ENCODE results near the gene PLEKHG4B. TPM values are rescaled to one million over a fixed set of nuclear protein-coding genes. Genes with fewer than 3 reads are reported as not detected.
A peak's percentile ranks its signal among the peaks of the same experiment; 100 is the strongest.

PLEKHG4B gene
- total RNA-seq, 1 donor from 2014 or later, result 2.0 TPM

DNA sequence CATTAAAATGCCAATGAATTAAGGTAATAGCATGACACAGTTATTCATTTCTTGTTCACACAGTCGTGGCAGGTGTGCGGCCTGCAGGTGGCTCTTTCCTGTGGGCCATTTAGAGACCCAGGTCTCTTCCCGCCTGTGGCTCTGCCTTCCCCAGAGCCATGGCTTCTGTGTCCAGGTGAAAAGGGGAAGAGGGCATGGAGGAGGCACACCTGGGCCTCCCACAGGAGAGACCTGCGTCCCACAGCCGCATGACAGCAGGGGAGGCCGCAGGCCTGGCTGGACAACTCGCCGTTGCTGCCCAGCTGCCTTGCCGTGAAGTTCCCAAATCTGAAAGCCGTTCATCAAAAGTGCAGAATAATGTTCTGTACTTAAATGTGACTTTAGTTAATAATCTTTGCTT lies 14.4 kb upstream of the PLEKHG4B start:
- ATAC-seq (no peak), DNase-seq (no peak)
- TF ChIP-seq CTCF (IDR thresholded peaks at IDR 0.05), result no peak
- Histone ChIP-seq H3K4me1 (no peaks in the 10 kb centered on the region), H3K27me3 (no peaks in the 10 kb centered on the region), H3K27ac (no peak overlapping the region), H3K9me3 (no peaks in the 10 kb centered on the region), H3K36me3 (no peaks in the 10 kb centered on the region), H3K4me3 (no peak overlapping the region)
- intact Hi-C loops (cut with DNase I), result no loop called here

- Histone ChIP-seq H3K4me1 (no peaks in the 10 kb centered on the region), H3K27ac (no peak overlapping the region), H3K9me3 (no peaks in the 10 kb centered on the region), H3K4me3 (no peak overlapping the region), H3K27me3 (no peaks in the 10 kb centered on the region), H3K36me3 (no peaks in the 10 kb centered on the region)
- ATAC-seq (peak; percentile 65), DNase-seq (no peak)
- peak; percentile 29 for TF ChIP-seq CTCF (IDR thresholded peaks at IDR 0.05)
- intact Hi-C loops (cut with DNase I), result no loop called here
These were observed 13.8 kb upstream of the PLEKHG4B start for GRCh38 chr5:77957-78804.

DNA sequence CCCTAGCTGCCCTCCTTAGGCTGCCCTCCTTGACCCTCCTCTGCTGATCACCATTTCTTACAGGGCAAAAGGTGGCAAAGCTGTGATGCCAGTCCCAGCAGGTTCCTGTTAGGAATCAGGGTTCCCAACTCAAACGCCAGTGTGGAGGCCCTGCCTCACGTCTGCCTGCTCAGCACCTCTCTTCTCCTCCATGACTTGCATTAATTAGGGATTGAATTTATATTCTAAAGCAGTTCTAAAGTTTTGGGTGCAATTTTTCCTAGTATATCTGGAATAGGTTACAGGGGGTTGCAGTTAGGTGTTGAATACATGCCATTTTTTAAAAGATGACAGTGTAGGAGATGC lies 13.2 kb upstream of the PLEKHG4B start:
- Histone ChIP-seq H3K27ac (no peak overlapping the region), H3K36me3 (no peaks in the 10 kb centered on the region), H3K27me3 (no peaks in the 10 kb centered on the region), H3K4me3 (no peak overlapping the region), H3K4me1 (no peaks in the 10 kb centered on the region), H3K9me3 (no peaks in the 10 kb centered on the region)
- no peak for TF ChIP-seq CTCF (IDR thresholded peaks at IDR 0.05)
- ATAC-seq (no peak), DNase-seq (no peak)
- intact Hi-C loops (cut with DNase I), result no loop called here

DNA sequence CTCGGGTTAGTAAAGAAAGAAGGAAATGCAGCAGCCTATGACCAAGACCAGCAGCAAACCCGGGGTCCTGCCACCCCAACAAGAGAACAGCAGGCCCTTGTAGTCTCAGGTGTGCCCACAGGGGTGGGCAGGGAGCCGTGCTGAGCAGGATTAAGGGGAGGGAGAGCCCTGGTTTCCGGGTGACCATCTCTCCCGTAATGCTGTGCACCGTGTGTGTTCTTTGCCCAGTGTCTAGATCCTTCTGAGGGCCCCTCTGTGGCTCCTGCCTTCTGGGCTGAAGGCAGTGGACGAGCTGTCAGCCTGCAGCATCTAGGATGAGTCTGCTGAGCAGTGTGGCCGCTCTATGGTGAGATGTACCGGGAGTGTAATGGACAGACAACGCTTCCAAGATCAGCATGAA lies 12.7 kb upstream of the PLEKHG4B start:
- intact Hi-C loops (cut with DNase I), result no loop called here
- Histone ChIP-seq H3K36me3 (no peaks in the 10 kb centered on the region), H3K27ac (no peak overlapping the region), H3K9me3 (no peaks in the 10 kb centered on the region), H3K4me1 (no peaks in the 10 kb centered on the region), H3K27me3 (no peaks in the 10 kb centered on the region), H3K4me3 (no peak overlapping the region)
- DNase-seq (no peak), ATAC-seq (no peak)
- no peak for TF ChIP-seq CTCF (IDR thresholded peaks at IDR 0.05)

DNA sequence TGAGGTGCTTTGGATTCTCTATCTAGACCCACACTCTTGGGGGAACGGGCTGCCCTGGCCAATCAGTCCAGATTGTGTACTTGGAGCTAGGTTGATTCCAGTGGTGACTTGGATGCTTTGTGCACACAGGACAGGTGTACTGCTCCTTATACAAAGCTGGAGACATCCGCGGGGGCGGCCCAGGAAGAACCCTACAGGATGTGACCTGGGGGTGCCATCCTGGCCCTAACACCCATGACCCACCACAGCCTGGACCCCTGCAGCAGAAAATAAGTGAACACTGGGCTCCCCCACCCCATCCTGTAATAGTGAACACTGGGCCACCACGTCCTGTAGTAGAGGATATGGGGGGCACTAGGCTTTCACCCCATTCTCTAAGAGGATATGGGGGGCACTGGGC lies 12.1 kb upstream of the PLEKHG4B start:
- intact Hi-C loops (cut with DNase I), result no loop called here
- no peak for DNase-seq

More for the DNA sequence above, 12.1 kb upstream of the PLEKHG4B start:
- no peaks in the 10 kb centered on the region for H3K36me3 ChIP-seq
- no peak overlapping the region for H3K4me3 ChIP-seq
- H3K9me3 ChIP-seq, result no peaks in the 10 kb centered on the region
- H3K4me1 ChIP-seq, result no peaks in the 10 kb centered on the region
- H3K27me3 ChIP-seq, result no peaks in the 10 kb centered on the region
- no peak for ATAC-seq
- no peak for TF ChIP-seq CTCF (IDR thresholded peaks at IDR 0.05)
- no peak overlapping the region for H3K27ac ChIP-seq
